HG03175 (cell line): ENCODE results near the gene RPP30.

Source experiments
- ATAC-seq: cut with Tn5 transposase; IDR thresholded peaks from one replicate; pipeline ENCODE4 v1.9.1; 2021; ENCODE audit warnings: mild to moderate bottlenecking, moderate library complexity; ENCODE audit not compliant: unreplicated experiment

The RPP30 gene

GRCh38 chr10:90871766-90872647, at the start of gene RPP30:
Gene RPP30, plus strand, starts transcription at chr10:90871974. Its CDS starts 13 bp downstream, at chr10:90871987.
- ATAC-seq, result peak; percentile 97

DNA sequence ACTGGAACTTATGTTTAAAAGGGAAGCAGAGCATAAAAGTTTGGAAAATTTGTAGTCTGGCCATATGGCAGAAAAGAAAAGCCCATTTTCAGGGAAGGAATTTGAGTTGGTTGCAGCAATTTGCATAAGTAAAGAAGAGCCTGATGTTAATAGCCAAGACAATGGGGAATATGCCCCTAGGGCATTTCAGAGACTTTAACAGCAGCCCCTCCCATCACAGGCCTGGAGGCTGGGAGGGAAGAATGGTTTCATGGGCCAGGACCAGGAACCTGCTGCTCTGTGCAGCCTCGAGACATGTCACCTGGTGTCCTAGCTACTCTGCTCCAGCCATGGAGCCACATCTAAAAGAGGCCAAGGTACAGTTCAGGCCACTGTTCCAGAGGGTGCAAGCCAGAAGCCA, 49.3 kb upstream of the RPP30 start:
- no peak for ATAC-seq

DNA sequence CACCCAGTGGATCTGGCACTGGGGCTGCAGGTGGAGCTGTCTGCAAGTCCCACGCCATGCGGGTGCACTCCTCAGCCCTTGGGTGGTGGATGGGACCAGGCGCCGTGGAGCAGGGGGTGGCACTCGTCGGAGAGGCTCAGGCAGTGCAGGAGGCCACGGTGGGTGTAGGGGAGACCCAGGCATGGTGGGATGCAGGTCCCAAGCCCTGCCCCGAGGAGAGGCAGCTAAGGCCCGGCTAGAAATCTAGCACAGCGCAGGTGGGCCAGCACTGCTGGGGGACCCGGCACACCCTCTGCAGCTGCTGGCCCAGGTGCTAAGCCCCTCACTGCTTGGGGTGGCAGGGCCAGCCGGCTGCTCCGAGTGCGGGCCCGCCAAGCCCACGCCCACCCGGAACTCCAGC, 39.7 kb upstream of the RPP30 start:
- ATAC-seq, result no peak

DNA sequence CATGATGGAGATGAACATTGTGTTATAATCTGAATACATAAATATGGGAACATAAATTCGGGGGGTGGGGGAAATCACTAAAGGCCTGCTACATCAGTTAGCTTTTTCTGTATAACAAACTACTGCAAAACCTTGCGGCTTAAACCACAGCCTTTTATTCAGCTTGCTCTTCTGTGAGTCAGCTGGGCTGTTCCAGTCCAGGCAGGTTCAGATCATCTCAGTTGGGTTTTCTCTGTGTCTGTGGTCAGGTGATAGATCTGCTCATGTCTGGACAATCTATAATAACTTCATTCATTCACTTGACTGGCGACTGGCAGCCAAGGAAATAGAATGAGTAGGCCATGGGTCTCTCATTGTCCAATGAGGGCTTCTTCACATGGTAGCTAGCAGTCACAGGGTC, 37.4 kb upstream of the RPP30 start:
- ATAC-seq, result no peak

GRCh38 chr10:90837486-90837885, 34.3 kb upstream of the RPP30 start:
- ATAC-seq, result no peak

DNA sequence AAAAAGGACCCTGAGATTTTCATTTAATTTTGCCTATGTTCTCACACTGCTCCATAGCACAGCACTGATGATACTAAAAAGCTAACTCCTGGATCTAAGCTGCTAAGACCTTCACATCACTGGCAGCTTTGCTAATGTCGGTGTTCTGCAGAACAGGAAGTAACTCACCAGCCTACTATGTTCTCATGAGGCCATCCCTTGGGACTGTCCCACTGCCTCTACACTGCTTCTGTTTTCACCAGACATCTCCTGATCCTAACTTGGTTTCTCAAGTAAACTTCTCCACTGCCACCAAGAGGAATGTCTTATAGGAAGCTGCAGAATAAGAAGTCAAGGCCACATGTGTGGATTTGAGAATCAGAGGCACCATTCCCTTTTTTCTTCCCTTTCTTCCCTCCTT, 29.0 kb upstream of the RPP30 start:
- no peak for ATAC-seq

GRCh38 chr10:90845726-90846125, 26.0 kb upstream of the RPP30 start:
- ATAC-seq, result no peak

DNA sequence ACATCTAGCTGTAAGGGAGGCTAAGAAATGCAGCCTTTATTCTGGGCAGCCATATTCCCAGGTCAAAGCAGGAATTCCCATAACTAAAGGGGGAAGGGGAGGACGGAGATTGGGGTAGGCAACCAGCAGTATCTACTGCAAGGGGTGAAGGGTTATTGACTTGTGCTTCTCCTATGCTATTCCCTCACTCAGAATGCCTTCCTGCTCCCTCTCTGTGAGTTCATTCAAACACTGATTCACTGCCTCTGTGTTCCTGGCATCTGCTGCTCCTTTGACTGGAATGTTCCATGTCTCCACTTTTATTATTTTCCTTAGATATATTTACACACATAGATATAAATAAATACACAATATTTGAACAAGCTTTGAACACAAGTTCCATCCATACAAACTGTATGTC, 25.0 kb upstream of the RPP30 start:
- no peak for ATAC-seq

GRCh38 chr10:90847436-90847835, 24.3 kb upstream of the RPP30 start:
- no peak for ATAC-seq

- ATAC-seq, result no peak
These were observed 21.6 kb upstream of the RPP30 start for GRCh38 chr10:90849956-90850749.

- no peak for ATAC-seq
These were observed 16.6 kb upstream of the RPP30 start for GRCh38 chr10:90855126-90855525.

GRCh38 chr10:90856261-90856660, 15.5 kb upstream of the RPP30 start:
- ATAC-seq, result no peak

DNA sequence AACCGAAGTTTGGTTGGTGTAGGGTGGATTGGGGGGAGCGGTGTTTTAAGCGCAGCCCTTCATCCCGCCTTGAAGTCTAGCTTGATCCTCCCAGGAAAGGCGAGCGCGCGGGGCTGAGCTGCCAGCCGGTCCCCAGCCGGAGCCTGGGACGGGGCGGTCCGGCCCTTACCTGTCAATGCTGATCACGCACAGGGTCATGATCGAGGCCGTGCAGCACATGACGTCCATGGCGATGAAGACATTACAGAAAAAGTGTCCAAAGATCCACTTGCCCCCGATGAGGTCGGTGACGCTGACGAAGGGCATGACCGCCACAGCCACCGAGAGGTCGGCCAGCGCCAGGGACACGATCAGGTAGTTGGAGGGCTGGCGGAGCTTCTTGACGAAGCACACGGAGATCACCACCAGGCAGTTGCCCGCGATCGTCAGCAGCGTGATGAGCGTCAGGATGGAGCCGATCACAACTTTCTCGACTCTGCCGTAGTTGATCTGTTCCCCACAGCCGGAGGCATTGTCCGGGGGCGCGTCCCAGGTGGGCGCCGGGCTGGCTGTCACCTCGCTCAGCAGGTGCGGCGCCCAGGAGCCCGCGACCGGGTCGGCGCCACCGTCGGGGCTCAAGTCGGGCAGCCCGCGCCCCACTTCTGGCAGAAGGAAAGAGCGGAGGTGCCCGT, 14.7 kb upstream of the RPP30 start:
- ATAC-seq, result peak; percentile 14

- peak; percentile 73 for ATAC-seq
These were observed 13.9 kb upstream of the RPP30 start, which contains the start of gene HTR7 for GRCh38 chr10:90857635-90858460. Gene HTR7, minus strand, starts transcription at chr10:90858039. Its CDS starts 368 bp downstream, at chr10:90857671.

GRCh38 chr10:90858461-90858968, 13.3 kb upstream of the RPP30 start:
- no peak for ATAC-seq

GRCh38 chr10:90859321-90859751, 12.4 kb upstream of the RPP30 start:
- no peak for ATAC-seq

- no peak for ATAC-seq
These were observed 11.0 kb upstream of the RPP30 start for GRCh38 chr10:90860790-90861189.

DNA sequence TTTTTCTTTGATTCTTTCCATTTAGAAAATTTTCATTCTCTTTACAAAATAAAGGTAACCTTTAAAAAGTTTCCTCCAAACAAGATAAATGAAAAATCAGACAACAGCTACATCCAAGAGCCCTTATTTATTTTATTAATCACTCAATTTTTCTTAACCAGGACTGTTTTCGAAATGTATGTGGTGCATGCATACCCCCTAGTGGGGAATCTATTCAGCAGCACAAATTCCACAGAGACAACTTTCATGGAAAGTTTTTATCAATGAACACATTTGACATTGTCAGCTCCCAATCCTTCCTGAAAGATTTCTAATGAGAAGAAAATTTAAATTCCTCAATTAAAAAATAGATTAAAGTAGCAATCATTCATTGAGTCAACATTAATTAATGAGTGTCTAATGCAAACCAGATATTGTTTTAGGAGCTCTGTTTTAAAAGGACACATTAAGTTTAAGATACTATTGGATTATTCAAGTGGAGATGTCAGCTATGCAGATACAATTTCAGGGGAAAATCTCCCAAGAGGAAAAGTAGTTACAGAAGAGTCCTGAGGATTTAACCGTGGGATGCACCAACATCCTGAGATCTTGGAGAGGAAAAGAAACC, 8.8 kb upstream of the RPP30 start:
- no peak for ATAC-seq

- ATAC-seq, result no peak
These were observed 6.4 kb upstream of the RPP30 start for GRCh38 chr10:90865401-90865800.
